IMR-90 (cell line): ENCODE results near the gene SERPINH1. TPM values are rescaled to one million over a fixed set of nuclear protein-coding genes. Genes with fewer than 3 reads are reported as not detected.
A peak's percentile ranks its signal among the peaks of the same experiment; 100 is the strongest.

Experiments used
- RCOR1 ChIP-seq: IDR thresholded peaks from 2 replicates; pipeline ENCODE4 v1.6.1; 2012; ENCODE audit warnings: mild to moderate bottlenecking, low read length, improper control_type of control experiment; ENCODE audit not compliant: insufficient replicate concordance
- polyA plus RNA-seq, 3 experiments: library from polyadenylated mRNA; depleted of rRNA; stranded (reverse); fragments of >200 nt; gene quantifications; 2 replicates each; pipeline ENCODE4 v1.2.3, GENCODE V29; 2012; ENCODE audit warnings: low replicate concordance in 1 of 3
- total RNA-seq: library from RNA; depleted of rRNA; stranded (reverse); fragments of >200 nt; gene quantifications from 2 replicates; pipeline ENCODE4 v1.2.3, GENCODE V29; 2012
- TF ChIP-seq, protein P1 (sequence below): conservative IDR thresholded peaks from 2 replicates; pipeline ENCODE4 v1.5.1; 2012; ENCODE audit warnings: mild to moderate bottlenecking, low read depth, low read length, improper control_type of control experiment

SERPINH1 gene
- total and polyA plus RNA-seq, 2 of the 4 experiments (the other 2 are of a cell fraction): 841 to 1,857 TPM

DNA sequence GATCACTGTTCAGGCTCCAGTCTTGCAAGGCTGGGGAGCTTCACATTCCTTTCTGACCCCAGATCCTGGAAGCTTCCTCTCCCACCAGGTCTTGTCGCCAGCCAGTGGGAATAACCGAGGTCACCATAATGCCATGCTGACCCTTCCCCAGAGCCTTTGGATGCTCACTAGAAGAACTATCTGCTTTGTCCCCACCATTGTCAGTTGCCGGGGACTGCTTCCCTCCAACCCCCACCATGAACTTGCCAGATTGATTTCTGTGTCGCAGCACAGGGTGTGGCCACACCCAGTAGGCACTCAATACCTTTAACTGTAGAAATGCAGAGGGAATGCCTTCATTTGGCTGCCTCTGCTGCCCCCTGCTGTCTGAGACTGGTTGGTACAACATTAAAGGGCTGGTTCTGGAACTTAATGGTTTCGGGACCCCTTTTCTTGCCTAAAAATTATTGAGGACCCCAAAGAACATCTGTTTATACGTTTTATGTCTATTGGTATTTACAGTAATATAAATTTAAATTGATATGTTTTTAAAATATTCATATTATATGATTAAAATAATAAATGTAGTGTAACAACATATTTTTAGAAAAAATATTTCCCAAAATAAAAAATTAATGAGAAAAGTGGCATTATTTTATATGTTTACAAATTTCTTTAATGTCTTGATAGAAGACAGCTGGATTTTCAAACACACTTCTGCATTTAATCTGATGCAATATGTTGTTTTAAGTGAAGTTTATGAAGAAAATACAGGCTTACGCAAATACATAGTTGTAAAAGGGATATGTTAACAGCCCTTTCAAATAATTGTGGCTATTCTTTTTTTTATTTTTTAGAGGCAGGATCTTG is 29.6 kb upstream of the SERPINH1 start (continued):
- TF ChIP-seq, protein P1, sequence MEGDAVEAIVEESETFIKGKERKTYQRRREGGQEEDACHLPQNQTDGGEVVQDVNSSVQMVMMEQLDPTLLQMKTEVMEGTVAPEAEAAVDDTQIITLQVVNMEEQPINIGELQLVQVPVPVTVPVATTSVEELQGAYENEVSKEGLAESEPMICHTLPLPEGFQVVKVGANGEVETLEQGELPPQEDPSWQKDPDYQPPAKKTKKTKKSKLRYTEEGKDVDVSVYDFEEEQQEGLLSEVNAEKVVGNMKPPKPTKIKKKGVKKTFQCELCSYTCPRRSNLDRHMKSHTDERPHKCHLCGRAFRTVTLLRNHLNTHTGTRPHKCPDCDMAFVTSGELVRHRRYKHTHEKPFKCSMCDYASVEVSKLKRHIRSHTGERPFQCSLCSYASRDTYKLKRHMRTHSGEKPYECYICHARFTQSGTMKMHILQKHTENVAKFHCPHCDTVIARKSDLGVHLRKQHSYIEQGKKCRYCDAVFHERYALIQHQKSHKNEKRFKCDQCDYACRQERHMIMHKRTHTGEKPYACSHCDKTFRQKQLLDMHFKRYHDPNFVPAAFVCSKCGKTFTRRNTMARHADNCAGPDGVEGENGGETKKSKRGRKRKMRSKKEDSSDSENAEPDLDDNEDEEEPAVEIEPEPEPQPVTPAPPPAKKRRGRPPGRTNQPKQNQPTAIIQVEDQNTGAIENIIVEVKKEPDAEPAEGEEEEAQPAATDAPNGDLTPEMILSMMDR: peak; percentile 89
- no peak for TF ChIP-seq RCOR1
